Loucy (cell line): Measurements from ENCODE around the gene FAM13A.

Experiments used
- H2AFZ ChIP-seq: fragments of 200-600 bp; sonication (generic); 2 replicates; pipeline ENCODE4 v1.6.0; 2016; ENCODE audit warnings: antibody characterized with exemption, mild to moderate bottlenecking, low read length, moderate library complexity
- H3F3A ChIP-seq: fragments of 200-600 bp; 2 replicates; pipeline ENCODE4 v1.6.0; 2016; ENCODE audit warnings: antibody characterized with exemption, low read depth, mild to moderate bottlenecking
- H3K27me3 ChIP-seq: fragments of 200-600 bp; sonication (generic); 2 replicates; pipeline ENCODE4 v1.6.1; 2014; ENCODE audit warnings: low read length, mild to moderate bottlenecking; ENCODE audit not compliant: insufficient read depth, poor library complexity, severe bottlenecking
- H3K36me3 ChIP-seq: fragments of 200-600 bp; sonication (generic); 2 replicates; pipeline ENCODE4 v1.6.1; 2016; ENCODE audit warnings: low read length; ENCODE audit not compliant: insufficient read depth
- H3K4me1 ChIP-seq: fragments of 200-600 bp; sonication (generic); 2 replicates; pipeline ENCODE4 v1.5.1; 2014; ENCODE audit warnings: low read length, mild to moderate bottlenecking; ENCODE audit not compliant: insufficient read depth, poor library complexity, severe bottlenecking
- H3K4me2 ChIP-seq: fragments of 200-600 bp; sonication (generic); 2 replicates; pipeline ENCODE4 v1.6.0; 2014; ENCODE audit warnings: antibody characterized with exemption, low read length, low read depth, mild to moderate bottlenecking; ENCODE audit not compliant: poor library complexity, severe bottlenecking
- H3K4me3 ChIP-seq: fragments of 200-600 bp; sonication (generic); 2 replicates; pipeline ENCODE4 v1.5.1; 2014; ENCODE audit warnings: low read length, mild to moderate bottlenecking, mixed read lengths; ENCODE audit not compliant: poor library complexity, severe bottlenecking
- H3K79me2 ChIP-seq: fragments of 200-600 bp; sonication (generic); 2 replicates; pipeline ENCODE4 v1.6.1; 2014; ENCODE audit warnings: low read length; ENCODE audit not compliant: insufficient read depth
- H3K9ac ChIP-seq: fragments of 200-600 bp; sonication (generic); 2 replicates; pipeline ENCODE4 v1.6.0; 2014; ENCODE audit warnings: mild to moderate bottlenecking, low read depth, low read length, moderate library complexity; ENCODE audit not compliant: poor library complexity, severe bottlenecking
- H3K9me2 ChIP-seq: fragments of 200-600 bp; sonication (generic); replicated peaks from 2 replicates; pipeline ENCODE4 v1.6.1; 2016; ENCODE audit warnings: low read depth, low read length, mixed read lengths
- H3K9me3 ChIP-seq: fragments of 200-600 bp; sonication (generic); 2 replicates; pipeline ENCODE4 v1.6.1; 2014; ENCODE audit warnings: mild to moderate bottlenecking, antibody characterized with exemption, low read length, low read depth; ENCODE audit not compliant: insufficient read depth
- H4K20me1 ChIP-seq: fragments of 200-600 bp; sonication (generic); 2 replicates; pipeline ENCODE4 v1.6.0; 2014; ENCODE audit warnings: antibody characterized with exemption, low read length, mild to moderate bottlenecking; ENCODE audit not compliant: insufficient read depth, poor library complexity, severe bottlenecking
- CTCF ChIP-seq: fragments of 200-600 bp; sonication (generic); conservative IDR thresholded peaks from 2 replicates; pipeline ENCODE4 v1.5.1; 2014; ENCODE audit warnings: mild to moderate bottlenecking, antibody characterized with exemption, low read length
- EZH2phosphoT487 ChIP-seq: fragments of 200-600 bp; IDR thresholded peaks from 2 replicates; pipeline ENCODE4 v1.6.1; 2018; ENCODE audit warnings: antibody characterized with exemption, mild to moderate bottlenecking, moderate library complexity, borderline replicate concordance

Gene FAM13A

DNA sequence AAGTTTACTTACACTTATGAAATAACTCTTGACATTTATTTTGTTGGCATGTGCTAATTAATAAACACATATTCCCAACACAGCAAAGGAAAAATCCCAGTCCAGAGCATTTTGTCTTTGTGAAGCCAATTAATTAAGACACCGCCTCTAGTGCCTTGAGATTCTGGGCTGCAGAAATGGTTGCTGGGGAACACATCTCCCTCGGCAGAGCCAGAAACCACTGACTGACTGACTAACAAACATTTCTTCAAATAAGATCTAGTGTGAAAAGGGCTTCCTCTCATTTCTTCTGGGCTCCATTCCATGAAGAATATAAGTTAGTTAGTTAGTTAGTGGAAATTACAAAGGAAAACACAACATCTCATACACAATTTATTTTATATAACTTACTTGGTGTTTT, 331.0 kb downstream of the FAM13A start:
- Histone ChIP-seq H3K79me2 (no peaks in the 10 kb centered on the region), H3K9ac (no peak overlapping the region), H3K4me2 (no peak overlapping the region), H3K4me3 (no peak overlapping the region), H3F3A (no peaks in the 10 kb centered on the region), H3K27me3 (no peaks in the 10 kb centered on the region), H3K9me2 (no peaks in the 10 kb centered on the region), H4K20me1 (no peaks in the 10 kb centered on the region), H2AFZ (no peak overlapping the region), H3K36me3 (peaks cover 40% of the 10 kb centered on the region; the same call in 1 of the 2 replicates), H3K4me1 (peaks cover 19% of the 10 kb centered on the region), H3K9me3 (no peaks in the 10 kb centered on the region)
- TF ChIP-seq EZH2phosphoT487 = no peak
- TF ChIP-seq CTCF = no peak

GRCh38 chr4:88725143-88725542, 331.8 kb downstream of the FAM13A start:
- Histone ChIP-seq H3K4me3 (no peak overlapping the region), H3K4me2 (no peak overlapping the region), H3F3A (no peaks in the 10 kb centered on the region), H3K27me3 (no peaks in the 10 kb centered on the region), H3K9me3 (no peaks in the 10 kb centered on the region), H3K9ac (no peak overlapping the region), H3K79me2 (no peaks in the 10 kb centered on the region), H4K20me1 (no peaks in the 10 kb centered on the region), H2AFZ (no peak overlapping the region), H3K4me1 (peaks cover 14% of the 10 kb centered on the region), H3K9me2 (no peaks in the 10 kb centered on the region), H3K36me3 (peaks cover 31% of the 10 kb centered on the region; the same call in 1 of the 2 replicates)
- no peak for TF ChIP-seq CTCF
- TF ChIP-seq EZH2phosphoT487 = no peak

DNA sequence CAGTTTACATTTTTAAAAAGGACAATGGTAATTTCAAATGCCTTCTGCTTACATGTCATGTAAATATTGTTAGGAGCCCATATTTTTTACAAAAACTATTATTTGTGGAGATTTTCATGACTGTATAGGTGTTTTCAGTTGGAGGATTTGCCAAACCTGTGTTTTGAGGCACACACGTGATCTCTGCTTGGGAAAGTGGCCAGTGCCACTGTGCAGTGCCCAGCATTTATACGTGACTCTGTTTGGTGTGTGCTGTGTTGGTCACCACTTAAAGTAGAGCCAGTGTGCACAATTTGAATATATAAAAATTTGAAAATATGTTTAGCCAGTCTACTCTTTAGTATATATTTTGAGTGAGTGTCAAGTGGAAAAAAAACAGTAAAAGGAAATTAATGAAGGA, 332.6 kb downstream of the FAM13A start:
- Histone ChIP-seq H3F3A (no peaks in the 10 kb centered on the region), H3K4me1 (peaks cover 10% of the 10 kb centered on the region), H3K4me3 (no peak overlapping the region), H3K9me2 (no peaks in the 10 kb centered on the region), H3K27me3 (no peaks in the 10 kb centered on the region), H3K4me2 (no peak overlapping the region), H3K9me3 (no peaks in the 10 kb centered on the region), H3K9ac (no peak overlapping the region), H4K20me1 (no peaks in the 10 kb centered on the region), H3K36me3 (peaks cover 30% of the 10 kb centered on the region; the same call in 1 of the 2 replicates), H2AFZ (no peak overlapping the region), H3K79me2 (no peaks in the 10 kb centered on the region)
- TF ChIP-seq EZH2phosphoT487 (no peak), CTCF (no peak)
